ENCODE measurements around the gene CREBRF. TPM values are rescaled to one million over a fixed set of nuclear protein-coding genes. Genes with fewer than 3 reads are reported as not detected.

The CREBRF gene
- total and polyA plus RNA-seq, 4 donors, result 6.6 to 61.1 (median 22.8) TPM

- 11 to 62% methylated on average over 2 of the region's 2 CpGs for WGBS, 2 donors
- DNase-seq, result no peak
- intact Hi-C loops (cut with DNase I), result no loop called here
Measured at GRCh38 chr5:173155912-173156311, 99.8 kb downstream of the CREBRF start.

GRCh38 chr5:173158366-173158765, 102.2 kb downstream of the CREBRF start:
- H3K27me3 ChIP-seq (ENCODE audit: control insufficient read depth in 1 of 2, insufficient read depth in 2 of 2, low read length in 1 of 2), result no peaks in the 10 kb centered on the region
- WGBS, 2 donors, result 78 to 83% methylated on average over 8 of the region's 8 CpGs
- H3K36me3 ChIP-seq (ENCODE audit: control insufficient read depth in 1 of 2, insufficient read depth in 2 of 2, low read length in 1 of 2), result peaks cover 0 to 7% of the 10 kb centered on the region in 2 donors
- DNase-seq, result no peak
- H3K9me3 ChIP-seq (ENCODE audit: control insufficient read depth, low read length), result no peaks in the 10 kb centered on the region
- ATAC-seq (ENCODE audit: low FRiP score), result no peak
- no peak overlapping the region for H3K4me3 ChIP-seq (ENCODE audit: low read length in 2 of 2)
- H3K27ac ChIP-seq (ENCODE audit: low read depth in 1 of 2, low read length in 2 of 2), result no peak overlapping the region
- intact Hi-C loops (cut with DNase I), result no loop called here
- H3K4me1 ChIP-seq (ENCODE audit: control insufficient read depth in 1 of 2, insufficient read depth in 2 of 2, low read length in 2 of 2), result no peaks in the 10 kb centered on the region

More at GRCh38 chr5:173155912-173156311, 99.8 kb downstream of the CREBRF start:
- no peak overlapping the region for H3K27ac ChIP-seq (ENCODE audit: low read depth in 1 of 2, low read length in 2 of 2)
- no peaks in the 10 kb centered on the region for H3K4me1 ChIP-seq (ENCODE audit: control insufficient read depth in 1 of 2, insufficient read depth in 2 of 2, low read length in 2 of 2)
- H3K9me3 ChIP-seq (ENCODE audit: control insufficient read depth, low read length), result no peaks in the 10 kb centered on the region
- H3K4me3 ChIP-seq (ENCODE audit: low read length in 2 of 2), result no peak overlapping the region
- ATAC-seq (ENCODE audit: low FRiP score), result no peak
- peaks cover 3 to 7% of the 10 kb centered on the region in 2 donors for H3K36me3 ChIP-seq (ENCODE audit: control insufficient read depth in 1 of 2, insufficient read depth in 2 of 2, low read length in 1 of 2)
- H3K27me3 ChIP-seq (ENCODE audit: control insufficient read depth in 1 of 2, insufficient read depth in 2 of 2, low read length in 1 of 2), result no peaks in the 10 kb centered on the region

DNA sequence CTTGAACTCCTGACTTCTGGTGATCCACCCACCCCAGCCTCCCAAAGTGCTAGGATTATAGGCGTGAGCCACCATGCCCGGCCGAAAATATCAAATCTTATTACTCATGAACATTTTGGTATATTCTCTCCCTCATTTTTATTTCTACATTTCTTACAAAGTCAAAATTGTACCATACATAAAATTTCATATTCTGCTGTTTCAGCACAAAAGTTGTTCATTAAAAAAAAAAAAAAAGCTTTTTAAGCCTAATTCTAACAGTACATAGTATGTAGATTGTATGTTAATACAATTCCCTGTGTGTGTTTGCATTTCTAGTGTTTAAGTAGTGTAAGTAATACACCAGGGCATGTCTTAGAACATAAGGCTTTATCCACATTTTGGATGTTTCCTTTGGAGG, 103.1 kb downstream of the CREBRF start:
- Histone ChIP-seq H3K27me3 (ENCODE audit: control insufficient read depth in 1 of 2, insufficient read depth in 2 of 2, low read length in 1 of 2) (no peaks in the 10 kb centered on the region), H3K4me1 (ENCODE audit: control insufficient read depth in 1 of 2, insufficient read depth in 2 of 2, low read length in 2 of 2) (no peaks in the 10 kb centered on the region), H3K9me3 (ENCODE audit: control insufficient read depth, low read length) (no peaks in the 10 kb centered on the region), H3K4me3 (ENCODE audit: low read length in 2 of 2) (no peak overlapping the region), H3K27ac (ENCODE audit: low read depth in 1 of 2, low read length in 2 of 2) (no peak overlapping the region), H3K36me3 (ENCODE audit: control insufficient read depth in 1 of 2, insufficient read depth in 2 of 2, low read length in 1 of 2) (peaks cover 0 to 10% of the 10 kb centered on the region in 2 donors)
- 63 to 96% methylated on average over 3 of the region's 3 CpGs for WGBS, 2 donors
- intact Hi-C loops (cut with DNase I), result no loop called here
- ATAC-seq (ENCODE audit: low FRiP score) (no peak), DNase-seq (no peak)

DNA sequence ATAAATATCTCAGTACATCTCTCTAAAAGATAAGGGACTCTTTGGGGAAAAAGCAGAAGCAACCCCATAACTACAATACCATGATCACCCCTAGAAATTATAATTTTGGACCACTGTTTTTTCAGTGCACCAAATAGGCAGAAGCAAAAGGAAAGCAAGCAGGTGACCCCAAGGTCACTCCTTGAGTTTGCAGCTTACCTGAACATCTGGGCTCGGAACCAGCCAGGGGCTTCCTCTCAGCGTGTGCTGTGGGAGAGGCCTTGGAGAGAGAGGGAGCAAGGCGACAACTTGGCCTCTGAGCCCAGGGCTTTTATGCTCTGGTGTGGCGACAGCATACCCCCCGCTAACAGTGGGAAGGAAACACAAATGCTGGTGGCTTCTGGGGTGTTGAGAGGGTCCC, 105.0 kb downstream of the CREBRF start:
- WGBS, 2 donors, result 93% methylated on average over 5 of the region's 5 CpGs
- H3K27me3 ChIP-seq (ENCODE audit: control insufficient read depth in 1 of 2, insufficient read depth in 2 of 2, low read length in 1 of 2), result no peaks in the 10 kb centered on the region
- ATAC-seq (ENCODE audit: low FRiP score), result no peak
- H3K4me3 ChIP-seq (ENCODE audit: low read length in 2 of 2), result no peak overlapping the region
- H3K36me3 ChIP-seq (ENCODE audit: control insufficient read depth in 1 of 2, insufficient read depth in 2 of 2, low read length in 1 of 2), result peaks cover 0 to 5% of the 10 kb centered on the region in 2 donors
- no peak overlapping the region for H3K27ac ChIP-seq (ENCODE audit: low read depth in 1 of 2, low read length in 2 of 2)
- DNase-seq, result no peak
- no peaks in the 10 kb centered on the region for H3K4me1 ChIP-seq (ENCODE audit: control insufficient read depth in 1 of 2, insufficient read depth in 2 of 2, low read length in 2 of 2)
- intact Hi-C loops (cut with DNase I), result no loop called here
- H3K9me3 ChIP-seq (ENCODE audit: control insufficient read depth, low read length), result no peaks in the 10 kb centered on the region

DNA sequence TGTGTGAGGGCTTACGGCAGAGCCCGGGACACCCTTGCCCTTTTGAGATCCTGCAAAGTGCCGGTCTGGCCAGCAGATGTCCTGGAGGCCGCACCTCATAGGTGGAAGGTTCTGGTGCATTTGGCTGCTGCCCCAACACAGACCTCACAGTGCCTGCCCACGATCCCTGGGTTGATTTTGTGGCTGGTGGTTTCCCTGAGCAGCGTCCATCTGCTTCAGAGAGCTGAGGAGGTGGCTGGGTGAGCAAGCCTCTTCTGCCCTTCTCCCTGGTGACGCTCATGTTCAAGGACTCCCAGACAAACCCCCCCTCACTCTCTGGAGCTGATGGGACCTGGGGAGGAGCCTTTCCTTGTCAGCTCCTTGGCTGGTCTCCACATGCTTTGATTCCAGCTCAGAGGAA, 107.1 kb downstream of the CREBRF start:
- 76 to 81% methylated on average over 7 of the region's 7 CpGs for WGBS, 2 donors
- H3K4me3 ChIP-seq (ENCODE audit: low read length in 2 of 2), result no peak overlapping the region
- no peaks in the 10 kb centered on the region for H3K9me3 ChIP-seq (ENCODE audit: control insufficient read depth, low read length)
- H3K27ac ChIP-seq (ENCODE audit: low read depth in 1 of 2, low read length in 2 of 2), result no peak overlapping the region
- H3K27me3 ChIP-seq (ENCODE audit: control insufficient read depth in 1 of 2, insufficient read depth in 2 of 2, low read length in 1 of 2), result no peaks in the 10 kb centered on the region
- ATAC-seq (ENCODE audit: low FRiP score) (no peak), DNase-seq (no peak)
- H3K4me1 ChIP-seq (ENCODE audit: control insufficient read depth in 1 of 2, insufficient read depth in 2 of 2, low read length in 2 of 2), result no peaks in the 10 kb centered on the region
- H3K36me3 ChIP-seq (ENCODE audit: control insufficient read depth in 1 of 2, insufficient read depth in 2 of 2, low read length in 1 of 2), result peaks cover 0 to 4% of the 10 kb centered on the region in 2 donors
- intact Hi-C loops (cut with DNase I), result no loop called here

GRCh38 chr5:173165177-173166016, 109.2 kb downstream of the CREBRF start:
- ATAC-seq (ENCODE audit: low FRiP score), result no peak
- intact Hi-C loops (cut with DNase I), result no loop called here

GRCh38 chr5:173172166-173172565, 116.0 kb downstream of the CREBRF start:
- H3K4me1 ChIP-seq (ENCODE audit: control insufficient read depth in 1 of 2, insufficient read depth in 2 of 2, low read length in 2 of 2), result no peaks in the 10 kb centered on the region
- DNase-seq (no peak), ATAC-seq (ENCODE audit: low FRiP score) (no peak)
- H3K27me3 ChIP-seq (ENCODE audit: control insufficient read depth in 1 of 2, insufficient read depth in 2 of 2, low read length in 1 of 2), result no peaks in the 10 kb centered on the region
- no peak overlapping the region for H3K4me3 ChIP-seq (ENCODE audit: low read length in 2 of 2)
- intact Hi-C loops (cut with DNase I), result no loop called here
- H3K36me3 ChIP-seq (ENCODE audit: control insufficient read depth in 1 of 2, insufficient read depth in 2 of 2, low read length in 1 of 2), result no peaks in the 10 kb centered on the region
- WGBS, 2 donors, result 80 to 90% methylated on average over 8 of the region's 8 CpGs
- no peaks in the 10 kb centered on the region for H3K9me3 ChIP-seq (ENCODE audit: control insufficient read depth, low read length)
- H3K27ac ChIP-seq (ENCODE audit: low read depth in 1 of 2, low read length in 2 of 2), result no peak overlapping the region

More at GRCh38 chr5:173165177-173166016, 109.2 kb downstream of the CREBRF start:
- no peaks in the 10 kb centered on the region for H3K9me3 ChIP-seq (ENCODE audit: control insufficient read depth, low read length)
- no peaks in the 10 kb centered on the region for H3K4me1 ChIP-seq (ENCODE audit: control insufficient read depth in 1 of 2, insufficient read depth in 2 of 2, low read length in 2 of 2)
- H3K27me3 ChIP-seq (ENCODE audit: control insufficient read depth in 1 of 2, insufficient read depth in 2 of 2, low read length in 1 of 2), result no peaks in the 10 kb centered on the region
- no peak for DNase-seq
- peaks cover 0 to 4% of the 10 kb centered on the region in 2 donors for H3K36me3 ChIP-seq (ENCODE audit: control insufficient read depth in 1 of 2, insufficient read depth in 2 of 2, low read length in 1 of 2)
- H3K27ac ChIP-seq (ENCODE audit: low read depth in 1 of 2, low read length in 2 of 2), result no peak overlapping the region
- WGBS, 2 donors, result 71 to 72% methylated on average over 2 of the region's 2 CpGs
- H3K4me3 ChIP-seq (ENCODE audit: low read length in 2 of 2), result no peak overlapping the region

GRCh38 chr5:173175523-173175922, 119.4 kb downstream of the CREBRF start:
- Histone ChIP-seq H3K36me3 (ENCODE audit: control insufficient read depth in 1 of 2, insufficient read depth in 2 of 2, low read length in 1 of 2) (no peaks in the 10 kb centered on the region), H3K4me3 (ENCODE audit: low read length in 2 of 2) (no peak overlapping the region), H3K4me1 (ENCODE audit: control insufficient read depth in 1 of 2, insufficient read depth in 2 of 2, low read length in 2 of 2) (no peaks in the 10 kb centered on the region), H3K27ac (ENCODE audit: low read depth in 1 of 2, low read length in 2 of 2) (no peak overlapping the region), H3K9me3 (ENCODE audit: control insufficient read depth, low read length) (peaks cover 3% of the 10 kb centered on the region), H3K27me3 (ENCODE audit: control insufficient read depth in 1 of 2, insufficient read depth in 2 of 2, low read length in 1 of 2) (no peaks in the 10 kb centered on the region)
- WGBS, 2 donors, result 39% methylated on average over 4 of the region's 4 CpGs
- no peak for ATAC-seq (ENCODE audit: low FRiP score)
- intact Hi-C loops (cut with DNase I), result no loop called here
- DNase-seq, result no peak

DNA sequence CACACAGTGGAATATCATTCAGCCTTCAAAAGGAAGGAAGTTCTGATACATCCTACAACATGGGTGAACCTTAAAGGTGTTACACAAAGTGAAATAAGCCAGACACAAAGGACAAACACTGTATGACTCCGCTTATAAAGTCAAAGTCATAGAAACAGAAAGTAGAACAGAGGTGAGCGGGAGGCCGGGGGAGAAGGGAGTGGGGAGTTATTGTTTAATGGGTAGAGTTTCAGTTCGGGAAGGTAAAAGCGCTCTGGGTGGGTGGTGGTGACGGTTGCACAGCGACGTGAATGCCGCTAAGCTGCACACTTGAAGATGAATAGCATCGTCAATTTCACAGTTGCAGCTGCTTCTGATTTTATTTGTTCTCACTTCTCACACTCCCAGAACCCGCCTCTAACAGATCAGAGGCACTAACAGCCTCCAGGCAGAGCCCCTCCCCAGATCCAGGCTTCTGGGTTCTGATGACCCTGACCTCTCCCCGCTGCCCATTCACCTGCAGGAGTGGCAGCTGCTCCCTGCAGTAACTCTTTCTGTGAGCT, 122.3 kb downstream of the CREBRF start:
- WGBS, 2 donors, result 78 to 86% methylated on average over 12 of the region's 12 CpGs

More for the DNA sequence above, 122.3 kb downstream of the CREBRF start:
- Histone ChIP-seq H3K9me3 (ENCODE audit: control insufficient read depth, low read length) (peaks cover 3% of the 10 kb centered on the region), H3K36me3 (ENCODE audit: control insufficient read depth in 1 of 2, insufficient read depth in 2 of 2, low read length in 1 of 2) (no peaks in the 10 kb centered on the region), H3K4me3 (ENCODE audit: low read length in 2 of 2) (no peak overlapping the region), H3K4me1 (ENCODE audit: control insufficient read depth in 1 of 2, insufficient read depth in 2 of 2, low read length in 2 of 2) (no peaks in the 10 kb centered on the region), H3K27ac (ENCODE audit: low read depth in 1 of 2, low read length in 2 of 2) (no peak overlapping the region), H3K27me3 (ENCODE audit: control insufficient read depth in 1 of 2, insufficient read depth in 2 of 2, low read length in 1 of 2) (no peaks in the 10 kb centered on the region)
- intact Hi-C loops (cut with DNase I), result no loop called here
- ATAC-seq (ENCODE audit: low FRiP score), result no peak
- no peak for DNase-seq
